Skeletal muscle satellite cell (primary cell): ENCODE measurements around the gene C14orf93.

Experiments
- H3K27me3 ChIP-seq: 2 replicates; pipeline ENCODE4 v1.7.0; 2013; ENCODE audit warnings: low read length; ENCODE audit not compliant: control insufficient read depth, insufficient read depth
- H3K36me3 ChIP-seq: 2 replicates; pipeline ENCODE4 v1.7.0; 2013; ENCODE audit warnings: mild to moderate bottlenecking, control low read depth, low read length; ENCODE audit not compliant: insufficient read depth
- H3K4me1 ChIP-seq: 2 replicates; pipeline ENCODE4 v1.7.0; 2013; ENCODE audit warnings: low read length; ENCODE audit not compliant: control insufficient read depth, insufficient read depth
- H3K4me2 ChIP-seq: 2 replicates; pipeline ENCODE4 v1.7.0; 2013; ENCODE audit warnings: mild to moderate bottlenecking, low read length
- H3K4me3 ChIP-seq: 2 replicates; pipeline ENCODE4 v1.7.0; 2013; ENCODE audit warnings: low read length
- H3K9ac ChIP-seq: 2 replicates; pipeline ENCODE4 v1.7.0; 2013; ENCODE audit warnings: mild to moderate bottlenecking, low read depth, low read length, moderate library complexity
- H3K9me3 ChIP-seq: replicated peaks from 2 replicates; pipeline ENCODE4 v1.7.0; 2013; ENCODE audit warnings: mild to moderate bottlenecking, control low read depth, low read length

Gene C14orf93

DNA sequence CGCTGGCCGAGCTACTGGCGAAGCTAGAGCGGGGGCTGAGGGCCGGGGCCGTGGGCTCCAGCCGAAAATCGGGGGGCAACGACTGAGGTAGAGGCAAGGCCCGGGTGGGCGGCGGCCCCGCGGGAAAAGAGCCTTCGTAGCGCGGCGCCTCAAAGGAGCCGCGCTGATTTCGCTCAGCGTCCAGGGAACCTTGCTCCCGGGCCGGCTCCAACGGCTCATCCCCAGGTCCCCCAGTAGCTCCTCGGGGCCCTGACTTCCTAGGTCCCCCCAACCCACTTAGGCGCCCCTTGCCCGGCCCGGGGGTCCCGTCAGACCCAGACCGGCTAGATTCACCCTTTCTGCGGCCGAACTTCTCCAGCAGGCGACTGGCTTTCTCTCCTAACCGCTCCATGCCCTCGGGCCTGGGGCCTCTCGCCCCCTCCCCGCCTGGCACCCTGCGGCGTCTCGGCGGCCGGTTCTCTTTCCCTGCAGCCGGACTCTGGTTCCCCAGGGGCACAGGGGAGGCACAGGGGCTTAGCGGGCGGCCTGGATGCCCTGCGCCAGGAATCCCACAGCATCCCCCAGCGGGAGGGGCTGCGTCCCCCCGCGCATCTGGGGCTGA lies 28.0 kb downstream of the C14orf93 start:
- Histone ChIP-seq H3K4me3 (peak overlapping the region; percentile 90), H3K9ac (peak overlapping the region; percentile 94), H3K9me3 (no peaks in the 10 kb centered on the region), H3K27me3 (no peaks in the 10 kb centered on the region), H3K4me2 (peak overlapping the region; percentile 85), H3K36me3 (peaks cover 12% of the 10 kb centered on the region), H3K4me1 (peaks cover 37% of the 10 kb centered on the region)

DNA sequence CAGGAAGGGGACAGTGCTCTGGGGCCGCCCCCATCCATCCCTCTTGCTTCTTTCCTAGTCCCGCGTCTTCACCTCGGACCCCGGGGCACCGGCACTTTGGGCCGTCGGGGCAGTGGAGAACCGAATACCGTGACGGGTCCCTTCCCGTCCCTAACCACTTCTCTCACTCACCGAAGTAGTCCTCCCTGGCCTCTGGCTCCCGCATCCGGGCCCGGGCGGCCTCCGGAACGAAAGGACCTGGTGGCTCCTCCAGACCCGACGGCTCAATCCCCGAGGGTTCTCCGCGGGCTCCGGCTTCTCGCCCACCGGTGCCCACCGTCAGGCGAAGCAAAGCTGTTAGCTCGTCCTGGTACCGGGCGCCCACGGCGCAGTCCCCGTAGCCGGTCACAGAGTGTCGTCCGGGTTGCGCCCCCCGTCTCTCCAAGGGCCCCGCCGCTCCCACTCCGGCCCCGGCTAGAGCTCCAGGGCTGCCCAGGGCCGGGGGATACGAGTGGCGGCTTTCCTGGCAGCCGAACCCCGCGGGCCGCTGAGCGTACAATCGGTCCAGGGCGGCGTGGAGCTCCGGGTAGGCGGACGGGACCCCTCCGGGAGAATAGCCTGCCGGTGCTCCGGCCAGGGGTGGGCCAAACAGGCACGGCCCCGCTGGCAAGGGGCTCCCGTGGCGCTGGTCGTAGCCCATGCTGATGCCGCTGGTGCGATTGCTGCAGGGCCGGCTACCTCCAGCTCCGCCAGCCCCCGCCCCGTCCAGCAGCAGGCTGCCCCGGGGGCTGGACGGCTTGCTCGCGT lies 28.7 kb downstream of the C14orf93 start:
- peak overlapping the region; percentile 90 for H3K4me3 ChIP-seq
- peaks cover 44% of the 10 kb centered on the region for H3K4me1 ChIP-seq
- H3K9ac ChIP-seq, result peak overlapping the region; percentile 94
- no peaks in the 10 kb centered on the region for H3K9me3 ChIP-seq
- H3K4me2 ChIP-seq, result peak overlapping the region; percentile 85
- H3K36me3 ChIP-seq, result peaks cover 16% of the 10 kb centered on the region
- H3K27me3 ChIP-seq, result no peaks in the 10 kb centered on the region

DNA sequence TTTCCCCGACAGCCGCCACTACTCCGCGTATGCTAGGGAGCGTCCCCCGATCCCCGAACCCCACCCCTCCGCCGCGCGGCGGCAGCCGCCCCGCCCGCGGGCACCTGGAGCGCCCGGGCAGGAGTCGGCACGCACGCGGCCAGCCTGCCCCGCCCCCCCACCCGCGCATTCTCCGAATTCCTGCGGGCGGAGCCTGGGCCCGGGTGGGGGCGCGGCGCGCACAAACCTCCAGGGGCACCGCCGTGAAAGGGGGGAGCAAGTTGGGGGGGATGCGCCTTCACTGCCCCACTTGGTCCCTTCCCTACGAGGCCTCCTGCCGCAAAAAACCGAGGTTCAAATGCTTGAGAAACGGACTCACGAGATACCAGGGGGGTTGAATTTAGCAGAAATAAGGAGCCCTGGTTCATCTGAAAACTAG lies 29.3 kb downstream of the C14orf93 start:
- peak overlapping the region; percentile 85 for H3K4me2 ChIP-seq
- H3K9me3 ChIP-seq, result no peaks in the 10 kb centered on the region
- peaks cover 19% of the 10 kb centered on the region for H3K36me3 ChIP-seq
- H3K27me3 ChIP-seq, result no peaks in the 10 kb centered on the region
- peaks cover 48% of the 10 kb centered on the region for H3K4me1 ChIP-seq
- peak overlapping the region; percentile 94 for H3K9ac ChIP-seq
- H3K4me3 ChIP-seq, result peak overlapping the region; percentile 90

- Histone ChIP-seq H3K4me3 (peak overlapping the region; percentile 90), H3K9me3 (no peaks in the 10 kb centered on the region), H3K9ac (peak overlapping the region; percentile 94), H3K4me2 (peak overlapping the region; percentile 81), H3K27me3 (no peaks in the 10 kb centered on the region), H3K36me3 (peaks cover 25% of the 10 kb centered on the region), H3K4me1 (peaks cover 53% of the 10 kb centered on the region)
Observed at GRCh38 chr14:22979748-22980392, 30.1 kb downstream of the C14orf93 start.

GRCh38 chr14:22978981-22979671 lies 30.8 kb downstream of the C14orf93 start:
- Histone ChIP-seq H3K4me3 (peak overlapping the region; percentile 90), H3K4me1 (peaks cover 60% of the 10 kb centered on the region), H3K9ac (peak overlapping the region; percentile 94), H3K27me3 (no peaks in the 10 kb centered on the region), H3K4me2 (peak overlapping the region; percentile 81), H3K9me3 (no peaks in the 10 kb centered on the region), H3K36me3 (peaks cover 32% of the 10 kb centered on the region)

DNA sequence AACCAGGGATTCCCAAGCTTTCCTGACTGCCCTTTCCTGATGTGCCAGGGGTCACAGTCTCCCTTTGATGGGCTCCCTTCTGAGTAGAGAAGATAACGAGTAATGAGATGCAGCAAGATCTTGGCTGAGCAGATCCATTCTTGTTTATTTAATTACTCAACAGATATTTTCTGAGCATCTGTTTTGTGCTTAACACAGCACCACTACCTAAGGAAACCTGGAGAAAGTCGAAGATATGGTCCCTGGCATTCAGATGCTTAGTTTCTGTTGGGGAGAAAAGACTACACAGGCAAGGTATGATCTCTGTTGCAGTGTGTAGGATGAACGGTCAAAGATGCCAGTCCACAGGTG lies 31.5 kb downstream of the C14orf93 start:
- Histone ChIP-seq H3K4me3 (peak overlapping the region; percentile 90), H3K4me2 (peak overlapping the region; percentile 81), H3K36me3 (peaks cover 37% of the 10 kb centered on the region), H3K9ac (peak overlapping the region; percentile 94), H3K27me3 (no peaks in the 10 kb centered on the region), H3K9me3 (no peaks in the 10 kb centered on the region), H3K4me1 (peaks cover 65% of the 10 kb centered on the region)

DNA sequence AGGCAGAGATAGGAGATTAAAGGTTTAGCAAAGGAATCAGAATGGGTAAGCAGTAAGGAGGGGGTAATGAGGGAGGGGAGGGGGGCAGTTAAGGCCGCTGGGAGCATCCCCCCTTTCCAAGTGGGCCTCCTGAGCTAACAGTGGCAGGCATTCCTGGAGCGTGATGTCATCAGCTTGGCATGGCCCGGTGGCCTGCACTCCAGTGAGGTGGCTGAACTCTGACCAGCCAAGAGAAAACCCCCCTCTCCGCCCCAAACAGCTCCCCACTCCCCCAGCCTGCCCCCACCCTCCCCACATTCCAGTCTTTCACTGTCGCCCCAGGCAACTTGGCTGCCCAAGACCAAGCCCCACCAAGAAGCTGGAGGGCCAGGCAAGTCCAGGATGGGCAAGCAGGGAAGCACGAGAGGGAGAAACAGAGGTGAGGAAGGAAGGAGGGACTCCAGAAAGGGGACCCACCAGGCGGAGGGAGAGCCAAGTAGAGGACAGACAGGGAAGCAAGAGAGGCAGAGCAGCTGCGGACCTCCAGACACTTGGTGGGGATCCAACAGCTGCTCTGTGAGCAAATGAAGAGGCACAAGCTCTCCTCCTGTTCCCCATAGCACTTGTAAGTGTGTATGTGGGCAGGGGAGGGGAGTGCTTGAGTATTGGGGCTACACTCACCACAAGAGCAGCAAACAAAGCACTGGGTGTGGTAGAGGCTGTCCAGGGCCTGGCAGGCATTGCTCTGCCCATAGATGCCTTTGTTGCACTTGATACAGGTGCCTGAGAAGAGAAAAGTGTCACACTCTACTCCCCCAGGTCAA lies 32.1 kb downstream of the C14orf93 start:
- Histone ChIP-seq H3K4me1 (peaks cover 67% of the 10 kb centered on the region), H3K4me3 (peak overlapping the region; percentile 90), H3K9me3 (no peaks in the 10 kb centered on the region), H3K27me3 (no peaks in the 10 kb centered on the region), H3K36me3 (peaks cover 43% of the 10 kb centered on the region), H3K4me2 (peak overlapping the region; percentile 81), H3K9ac (peak overlapping the region; percentile 94)

DNA sequence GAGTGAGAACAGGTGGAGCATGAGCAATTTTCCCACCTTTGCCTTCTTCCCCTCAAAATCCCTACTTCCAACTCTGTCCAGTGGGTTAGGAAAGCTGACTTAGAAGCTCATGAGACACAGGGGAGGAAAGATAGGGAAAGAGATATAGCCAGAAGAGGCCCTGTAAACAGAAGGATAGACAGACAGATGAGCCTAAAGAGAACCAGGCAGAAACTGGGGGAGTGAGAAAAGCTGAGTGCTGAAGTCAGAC lies 32.6 kb downstream of the C14orf93 start:
- peak overlapping the region; percentile 21 for H3K4me3 ChIP-seq
- peaks cover 48% of the 10 kb centered on the region for H3K36me3 ChIP-seq
- H3K4me1 ChIP-seq, result peaks cover 67% of the 10 kb centered on the region
- H3K27me3 ChIP-seq, result no peaks in the 10 kb centered on the region
- peak overlapping the region; percentile 65 for H3K4me2 ChIP-seq
- no peaks in the 10 kb centered on the region for H3K9me3 ChIP-seq
- peak overlapping the region; percentile 54 for H3K9ac ChIP-seq

DNA sequence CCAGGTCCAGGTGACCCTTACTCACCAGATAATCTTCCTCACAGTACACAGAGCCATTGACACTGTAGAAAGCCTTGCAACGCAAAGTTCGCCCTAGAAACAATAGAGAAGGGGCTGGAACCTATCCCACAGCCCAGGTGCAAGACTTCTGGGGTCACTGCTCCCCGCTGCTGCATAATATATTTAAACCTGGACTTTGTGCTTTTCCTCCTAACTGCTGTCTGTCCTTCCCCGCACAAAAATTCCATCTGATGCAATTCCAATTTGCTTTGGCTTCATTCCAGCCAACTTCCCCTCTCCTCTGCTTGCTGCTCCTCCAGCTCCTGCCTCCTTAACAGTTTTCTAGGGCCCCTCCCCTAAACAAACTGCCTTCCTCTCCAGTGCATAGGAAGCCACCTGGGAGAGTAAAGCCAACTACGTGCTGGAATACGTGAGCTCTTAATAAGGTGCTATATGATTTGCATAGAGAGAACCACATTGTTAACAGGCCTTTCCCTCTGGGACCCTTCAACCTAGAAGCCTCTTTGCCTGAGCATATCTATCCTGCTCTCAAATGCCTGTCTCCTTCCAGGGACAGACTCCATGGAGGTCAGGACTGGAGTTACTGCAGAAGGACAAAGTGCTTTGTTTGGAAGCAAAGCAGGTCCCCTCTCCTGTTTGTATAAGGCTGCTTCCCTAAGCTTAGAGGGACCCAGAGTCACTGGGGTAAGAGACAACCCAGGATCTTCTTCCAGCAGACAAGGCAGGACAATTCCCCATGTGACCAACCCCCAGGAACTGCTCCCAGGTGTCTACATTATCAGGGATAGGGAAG lies 33.1 kb downstream of the C14orf93 start:
- Histone ChIP-seq H3K4me2 (peak overlapping the region; percentile 65), H3K27me3 (no peaks in the 10 kb centered on the region), H3K4me1 (peaks cover 67% of the 10 kb centered on the region), H3K9me3 (no peaks in the 10 kb centered on the region), H3K36me3 (peaks cover 53% of the 10 kb centered on the region), H3K9ac (peak overlapping the region; percentile 54), H3K4me3 (peak overlapping the region; percentile 21)

DNA sequence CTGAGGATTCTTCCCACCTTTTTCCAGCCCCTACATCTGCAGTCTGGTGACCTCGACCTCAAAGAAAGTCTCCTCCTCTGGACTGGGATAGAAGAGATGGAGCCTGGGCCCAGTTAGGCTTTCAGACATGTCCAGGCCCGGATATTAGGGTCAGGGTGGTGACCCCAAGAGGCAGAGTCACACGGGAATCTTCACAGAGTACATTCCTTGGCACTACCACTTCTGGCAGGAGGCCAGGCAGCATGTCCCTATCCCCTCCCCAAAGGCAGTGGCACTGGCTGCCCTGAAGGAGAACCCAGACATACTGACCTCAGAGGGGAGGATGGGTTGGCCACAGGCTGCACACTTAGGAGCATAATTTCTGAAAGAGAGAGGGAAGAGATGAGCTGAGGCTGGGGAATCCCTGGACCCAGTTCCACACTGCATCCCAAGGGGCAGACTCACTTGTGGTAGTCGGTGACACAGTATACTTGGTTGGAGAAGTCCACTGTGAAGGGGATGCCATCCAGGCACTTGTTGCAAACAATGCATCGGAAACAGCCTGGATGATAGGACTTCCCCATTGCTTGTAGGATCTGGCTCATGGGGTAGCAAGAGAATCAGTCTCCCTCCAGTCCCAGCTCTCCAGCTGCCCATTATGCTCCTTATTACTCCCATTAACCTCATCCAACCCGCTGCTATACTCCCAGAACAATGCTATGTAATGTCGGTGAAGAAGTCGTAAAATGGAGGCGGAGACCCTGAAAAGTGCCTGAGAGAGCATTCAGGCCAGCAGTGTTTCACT lies 35.2 kb downstream of the C14orf93 start:
- no peaks in the 10 kb centered on the region for H3K27me3 ChIP-seq
- H3K36me3 ChIP-seq, result peaks cover 61% of the 10 kb centered on the region
- H3K4me2 ChIP-seq, result peak overlapping the region; percentile 0
- H3K4me3 ChIP-seq, result no peak overlapping the region
- no peaks in the 10 kb centered on the region for H3K9me3 ChIP-seq
- H3K4me1 ChIP-seq, result peaks cover 60% of the 10 kb centered on the region
- peak overlapping the region; percentile 21 for H3K9ac ChIP-seq
